22Rv1 (cell line): ENCODE results near the gene ASMTL.

Source experiments
- CTCF ChIP-seq: fragments of 450-650 bp; IDR thresholded peaks from 2 replicates; pipeline ENCODE4 v1.5.1; 2017; ENCODE audit warnings: mild to moderate bottlenecking
- ZFX ChIP-seq: fragments of 450-650 bp; IDR thresholded peaks from 2 replicates; pipeline ENCODE4 v1.6.1; 2017; ENCODE audit warnings: antibody characterized with exemption, borderline replicate concordance

GRCh38 chrX:1398431-1399340 lies 54.0 kb downstream of the ASMTL start:
- no peak for TF ChIP-seq CTCF
- TF ChIP-seq ZFX, result no peak
